CD14-positive monocyte (primary cell): ENCODE results near the gene MEGF8. TPM values are rescaled to one million over a fixed set of nuclear protein-coding genes. Genes with fewer than 3 reads are reported as not detected.

Experiments used
- DNase-seq, 3 donors: peaks; one replicate each; pipeline ENCODE4 v3.0.0-alpha.2; 2011 to 2022
- H2AFZ ChIP-seq: 2 replicates; pipeline ENCODE4 v1.6.0; 2012; ENCODE audit warnings: mild to moderate bottlenecking, low read depth, low read length, inconsistent platforms; ENCODE audit not compliant: insufficient read depth, poor library complexity, severe bottlenecking
- H3K27ac ChIP-seq, 2 donors: 1 replicate in 1 of 2; 2 replicates in 1 of 2; pipeline ENCODE4 v1.5.1; 2012 to 2013; ENCODE audit warnings: low read length in 2 of 2, control low read depth in 1 of 2, inconsistent platforms in 1 of 2, low read depth in 1 of 2, mild to moderate bottlenecking in 1 of 2
- H3K27me3 ChIP-seq, 2 donors: one replicate each; pipeline versions ENCODE4 v1.6.0 to v1.6.1; 2011 to 2013; ENCODE audit warnings: low read length in 2 of 2; ENCODE audit not compliant: control insufficient read depth in 2 of 2, insufficient read depth in 2 of 2
- H3K36me3 ChIP-seq, 2 donors: replicated peaks in 1 of 2; 1 replicate in 1 of 2; 2 replicates in 1 of 2; pipeline versions ENCODE4 v1.5.1 to v1.6.1; 2012 to 2013; ENCODE audit warnings: low read length in 2 of 2, control low read depth in 1 of 2, inconsistent platforms in 1 of 2, mild to moderate bottlenecking in 1 of 2; ENCODE audit not compliant: insufficient read depth in 2 of 2, control insufficient read depth in 1 of 2
- H3K4me1 ChIP-seq, 2 donors: 1 replicate in 1 of 2; 2 replicates in 1 of 2; pipeline versions ENCODE4 v1.5.1 to v1.6.1; 2012 to 2013; ENCODE audit warnings: low read length in 2 of 2, control low read depth in 1 of 2, inconsistent platforms in 1 of 2, mild to moderate bottlenecking in 1 of 2, moderate library complexity in 1 of 2; ENCODE audit not compliant: insufficient read depth in 2 of 2, control insufficient read depth in 1 of 2
- H3K4me2 ChIP-seq: replicated peaks from 2 replicates; pipeline ENCODE3; 2012; ENCODE audit warnings: low read length, moderate library complexity, mild to moderate bottlenecking; ENCODE audit not compliant: poor library complexity, severe bottlenecking; ENCODE audit errors: extremely low read depth
- H3K4me3 ChIP-seq, 3 experiments: fragments of 200-600 bp in 1 of 3; sonication (generic) in 1 of 3; replicated peaks in 1 of 3; 1 replicate in 2 of 3; 2 replicates in 1 of 3; pipeline ENCODE4 v1.5.1; 2011 to 2013; ENCODE audit warnings: low read length in 3 of 3, mild to moderate bottlenecking in 3 of 3, control low read depth in 2 of 3, low read depth in 2 of 3, inconsistent platforms in 1 of 3, moderate library complexity in 1 of 3
- H3K79me2 ChIP-seq: 2 replicates; pipeline ENCODE4 v1.6.0; 2012; ENCODE audit warnings: mild to moderate bottlenecking, control low read depth, inconsistent platforms, low read length, moderate library complexity; ENCODE audit not compliant: insufficient read depth
- H3K9ac ChIP-seq: 2 replicates; pipeline ENCODE4 v1.6.0; 2017; ENCODE audit warnings: low read length, mild to moderate bottlenecking; ENCODE audit not compliant: insufficient read depth, poor library complexity, severe bottlenecking
- H3K9me3 ChIP-seq, 2 donors: replicated peaks in 1 of 2; 1 replicate in 1 of 2; 2 replicates in 1 of 2; pipeline versions ENCODE4 v1.5.1 to v1.6.1; 2012 to 2013; ENCODE audit warnings: low read length in 2 of 2, control low read depth in 1 of 2; ENCODE audit not compliant: control insufficient read depth in 1 of 2, insufficient read depth in 1 of 2
- H4K20me1 ChIP-seq: 2 replicates; pipeline ENCODE4 v1.6.0; 2012; ENCODE audit warnings: mild to moderate bottlenecking, low read length, control low read depth, moderate library complexity; ENCODE audit not compliant: insufficient read depth
- H3K27ac Mint-ChIP-seq, 7 donors: one replicate each; pipeline ENCODE4 v1.8.0; 2020; ENCODE audit warnings: mild to moderate bottlenecking in 7 of 7, mixed read lengths in 7 of 7, moderate library complexity in 6 of 7, inconsistent platforms in 2 of 7
- H3K27me3 Mint-ChIP-seq, 3 donors: one replicate each; pipeline ENCODE4 v1.8.0; 2021 to 2022; ENCODE audit warnings: low read depth in 3 of 3, mild to moderate bottlenecking in 3 of 3, mixed read lengths in 3 of 3, moderate library complexity in 3 of 3, inconsistent platforms in 1 of 3
- H3K36me3 Mint-ChIP-seq, 2 donors: one replicate each; pipeline ENCODE4 v1.8.0; 2020; ENCODE audit warnings: mixed read lengths in 2 of 2, inconsistent platforms in 1 of 2, mild to moderate bottlenecking in 1 of 2
- H3K4me1 Mint-ChIP-seq: one replicate; pipeline ENCODE4 v1.8.0; 2020; ENCODE audit warnings: mild to moderate bottlenecking, mixed read lengths
- H3K4me3 Mint-ChIP-seq, 2 donors: one replicate each; pipeline ENCODE4 v1.8.0; 2020; ENCODE audit warnings: mild to moderate bottlenecking in 2 of 2, mixed read lengths in 2 of 2, moderate library complexity in 1 of 2
- H3K9me3 Mint-ChIP-seq, 7 donors: one replicate each; pipeline ENCODE4 v1.8.0; 2020 to 2022; ENCODE audit warnings: mixed read lengths in 7 of 7, mild to moderate bottlenecking in 6 of 7, moderate library complexity in 6 of 7, inconsistent platforms in 2 of 7
- WGBS: methylation state at CpG from one replicate; pipeline ENCODE4 v1.1.5; 2013; ENCODE audit warnings: missing lambda C conversion rate; ENCODE audit not compliant: insufficient coverage; 5-methylcytosine and 5-hydroxymethylcytosine counted together
- intact Hi-C, 2 donors: fragments of 100-400 bp; cut with micrococcal nuclease; formaldehyde crosslinking; loops; one replicate each; pipeline versions ENCODE4 v1.15.0 to v1.15.1; 2023
- polyA plus RNA-seq, 3 donors: library from polyadenylated mRNA; depleted of rRNA in 1 of 3; unstranded in 2 of 3; stranded (reverse) in 1 of 3; fragments of 300-500 nt in 2 of 3; fragments of >200 nt in 1 of 3; fragmentation: Illumina TruSeq in 2 of 3; gene quantifications; 1 replicate in 2 of 3; 2 replicates in 1 of 3; pipeline ENCODE4 v1.2.3, GENCODE V29; 2012 to 2021
- TF ChIP-seq, protein P1 (sequence below): fragments of 200-600 bp; IDR thresholded peaks from one replicate; pipeline ENCODE4 v1.8.0; 2022; ENCODE audit warnings: antibody characterized with exemption, mild to moderate bottlenecking

MEGF8 gene
- polyA plus RNA-seq, 3 donors, result 0.15 to 2.7 (median 0.27) TPM

GRCh38 chr19:42355896-42356295 is 30.5 kb downstream of the MEGF8 start:
- H3K4me2 ChIP-seq, result no peak overlapping the region
- H4K20me1 ChIP-seq, result no peaks in the 10 kb centered on the region
- H3K4me1 ChIP-seq, result no peaks in the 10 kb centered on the region
- Mint-ChIP-seq H3K4me3 (no peak overlapping the region), H3K9me3 (no peaks in the 10 kb centered on the region), H3K36me3 (peaks cover 4 to 18% of the 10 kb centered on the region in 2 donors), H3K27ac (no peak overlapping the region), H3K27me3 (peaks cover 0 to 4% (median 0%) of the 10 kb centered on the region in 3 donors), H3K4me1 (no peaks in the 10 kb centered on the region)
- no peak overlapping the region for H3K9ac ChIP-seq
- H3K79me2 ChIP-seq, result no peaks in the 10 kb centered on the region
- no peaks in the 10 kb centered on the region for H3K27me3 ChIP-seq
- no peak overlapping the region for H3K27ac ChIP-seq
- DNase-seq, result no peak
- TF ChIP-seq, protein P1, sequence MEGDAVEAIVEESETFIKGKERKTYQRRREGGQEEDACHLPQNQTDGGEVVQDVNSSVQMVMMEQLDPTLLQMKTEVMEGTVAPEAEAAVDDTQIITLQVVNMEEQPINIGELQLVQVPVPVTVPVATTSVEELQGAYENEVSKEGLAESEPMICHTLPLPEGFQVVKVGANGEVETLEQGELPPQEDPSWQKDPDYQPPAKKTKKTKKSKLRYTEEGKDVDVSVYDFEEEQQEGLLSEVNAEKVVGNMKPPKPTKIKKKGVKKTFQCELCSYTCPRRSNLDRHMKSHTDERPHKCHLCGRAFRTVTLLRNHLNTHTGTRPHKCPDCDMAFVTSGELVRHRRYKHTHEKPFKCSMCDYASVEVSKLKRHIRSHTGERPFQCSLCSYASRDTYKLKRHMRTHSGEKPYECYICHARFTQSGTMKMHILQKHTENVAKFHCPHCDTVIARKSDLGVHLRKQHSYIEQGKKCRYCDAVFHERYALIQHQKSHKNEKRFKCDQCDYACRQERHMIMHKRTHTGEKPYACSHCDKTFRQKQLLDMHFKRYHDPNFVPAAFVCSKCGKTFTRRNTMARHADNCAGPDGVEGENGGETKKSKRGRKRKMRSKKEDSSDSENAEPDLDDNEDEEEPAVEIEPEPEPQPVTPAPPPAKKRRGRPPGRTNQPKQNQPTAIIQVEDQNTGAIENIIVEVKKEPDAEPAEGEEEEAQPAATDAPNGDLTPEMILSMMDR, result no peak
- intact Hi-C loops, result no loop called here
- peaks cover 9 to 14% of the 10 kb centered on the region in 2 donors for H3K36me3 ChIP-seq
- WGBS, result 99% methylated on average over 6 of the region's 12 CpGs
- H3K4me3 ChIP-seq, result no peak overlapping the region
- H3K9me3 ChIP-seq, result no peaks in the 10 kb centered on the region
- H2AFZ ChIP-seq, result no peak overlapping the region

GRCh38 chr19:42356686-42357085 is 31.3 kb downstream of the MEGF8 start:
- Mint-ChIP-seq H3K36me3 (peaks cover 6 to 19% of the 10 kb centered on the region in 2 donors), H3K4me1 (no peaks in the 10 kb centered on the region), H3K27ac (no peak overlapping the region), H3K4me3 (no peak overlapping the region), H3K27me3 (peaks cover 0 to 4% (median 0%) of the 10 kb centered on the region in 3 donors), H3K9me3 (no peaks in the 10 kb centered on the region)
- Histone ChIP-seq H3K4me3 (no peak overlapping the region), H2AFZ (no peak overlapping the region), H4K20me1 (no peaks in the 10 kb centered on the region), H3K27me3 (no peaks in the 10 kb centered on the region), H3K36me3 (peaks cover 9 to 14% of the 10 kb centered on the region in 2 donors), H3K27ac (no peak overlapping the region), H3K79me2 (no peaks in the 10 kb centered on the region), H3K9me3 (no peaks in the 10 kb centered on the region), H3K4me1 (no peaks in the 10 kb centered on the region), H3K9ac (no peak overlapping the region), H3K4me2 (no peak overlapping the region)
- intact Hi-C loops, result no loop called here
- 100% methylated on average over 15 of the region's 15 CpGs for WGBS
- TF ChIP-seq, protein P1, result no peak
- DNase-seq, result no peak
